ENCODE results near the gene GREB1L. TPM values are rescaled to one million over a fixed set of nuclear protein-coding genes. Genes with fewer than 3 reads are reported as not detected.
A peak's percentile ranks its signal among the peaks of the same experiment; 100 is the strongest.

The GREB1L gene
- total and polyA plus RNA-seq, 9 of the 15 experiments (the other 6 are each of a cell fraction or from before 2014, with no cell fraction given) = 0.03 TPM; not detected in 8

DNA sequence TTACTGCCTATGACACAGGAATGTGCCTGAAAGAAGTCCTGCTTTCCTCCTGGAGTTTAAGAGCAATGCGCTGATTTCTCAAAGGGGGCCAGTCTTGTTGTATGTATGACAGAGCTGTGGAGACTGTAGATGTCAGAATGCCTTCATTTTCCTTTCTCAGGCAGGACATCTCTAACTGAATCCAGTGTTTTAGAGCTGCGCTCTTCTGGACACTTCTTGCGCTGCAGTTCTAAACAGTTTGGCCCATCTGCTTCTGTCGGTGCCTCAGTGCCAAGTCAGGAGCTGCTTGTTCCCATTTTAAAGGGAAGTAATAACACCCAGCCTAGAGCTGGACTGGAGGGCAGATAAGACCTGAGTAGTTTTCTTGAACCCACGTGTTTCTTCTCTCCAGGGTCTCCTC, 267.0 kb downstream of the GREB1L start:
- ATAC-seq = peak; percentile 70
- Histone ChIP-seq H3K27ac (ENCODE audit: extremely low read depth, low read depth, low read length) (no peak overlapping the region), H3K36me3 (ENCODE audit: control insufficient read depth, insufficient read depth, low read length) (no peaks in the 10 kb centered on the region), H3K27me3 (ENCODE audit: control insufficient read depth in 2 of 2, insufficient read depth in 2 of 2, low read length in 2 of 2) (peaks cover 3 to 9% of the 10 kb centered on the region in 2 experiments; a peak in 3 of 5 replicates), H2AFZ (ENCODE audit: low read depth, low read length) (no peak overlapping the region), H3K9me3 (replicated peaks; ENCODE audit: control insufficient read depth, insufficient read depth, low read depth, low read length) (no peaks in the 10 kb centered on the region), H3K9ac (ENCODE audit: insufficient read depth in 1 of 2, low read depth in 2 of 2, low read length in 2 of 2) (no peak overlapping the region), H4K20me1 (replicated peaks; ENCODE audit: control insufficient read depth, insufficient read depth, low read length) (no peaks in the 10 kb centered on the region), H3K79me2 (ENCODE audit: control insufficient read depth, insufficient read depth, low read length) (no peaks in the 10 kb centered on the region), H3K4me3 (no peak overlapping the region), H3K9me1 (ENCODE audit: control insufficient read depth, insufficient read depth, low read length) (no peaks in the 10 kb centered on the region), H3K4me2 (ENCODE audit: insufficient read depth, low read length) (no peak overlapping the region), H3K4me1 (replicated peaks in 1 of 2; ENCODE audit: control insufficient read depth in 2 of 2, insufficient read depth in 2 of 2, low read length in 2 of 2) (no peaks in the 10 kb centered on the region)
- 35% methylated on average over 5 of the region's 5 CpGs for WGBS (ENCODE audit: insufficient coverage, low coverage, missing lambda C conversion rate)
- no peak for DNase-seq (ENCODE audit: extremely low read depth in 1 of 4, low spot score in 3 of 4)
- intact Hi-C loops (cut with micrococcal nuclease) = no loop called here
- TF ChIP-seq NONO (IDR thresholded peaks at IDR 0.05; ENCODE audit: low read depth in 2 of 2, low read length in 1 of 2) (no peak), RFX7 (CRISPR knock-in tag; IDR thresholded peaks at IDR 0.05) (no peak), RAD21 (CRISPR knock-in tag; conservative IDR thresholded peaks at IDR 0.05 in 1 of 2, IDR thresholded peaks at IDR 0.05 in 1 of 2) (peak in 1 of 2 experiments; percentile 30; a peak in 1 of 4 replicates), NFIX (CRISPR knock-in tag; IDR thresholded peaks at IDR 0.05; ENCODE audit: low read depth) (no peak)
- TF ChIP-seq, protein P1, sequence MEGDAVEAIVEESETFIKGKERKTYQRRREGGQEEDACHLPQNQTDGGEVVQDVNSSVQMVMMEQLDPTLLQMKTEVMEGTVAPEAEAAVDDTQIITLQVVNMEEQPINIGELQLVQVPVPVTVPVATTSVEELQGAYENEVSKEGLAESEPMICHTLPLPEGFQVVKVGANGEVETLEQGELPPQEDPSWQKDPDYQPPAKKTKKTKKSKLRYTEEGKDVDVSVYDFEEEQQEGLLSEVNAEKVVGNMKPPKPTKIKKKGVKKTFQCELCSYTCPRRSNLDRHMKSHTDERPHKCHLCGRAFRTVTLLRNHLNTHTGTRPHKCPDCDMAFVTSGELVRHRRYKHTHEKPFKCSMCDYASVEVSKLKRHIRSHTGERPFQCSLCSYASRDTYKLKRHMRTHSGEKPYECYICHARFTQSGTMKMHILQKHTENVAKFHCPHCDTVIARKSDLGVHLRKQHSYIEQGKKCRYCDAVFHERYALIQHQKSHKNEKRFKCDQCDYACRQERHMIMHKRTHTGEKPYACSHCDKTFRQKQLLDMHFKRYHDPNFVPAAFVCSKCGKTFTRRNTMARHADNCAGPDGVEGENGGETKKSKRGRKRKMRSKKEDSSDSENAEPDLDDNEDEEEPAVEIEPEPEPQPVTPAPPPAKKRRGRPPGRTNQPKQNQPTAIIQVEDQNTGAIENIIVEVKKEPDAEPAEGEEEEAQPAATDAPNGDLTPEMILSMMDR (IDR thresholded peaks at IDR 0.05 in 2 of 3, conservative IDR thresholded peaks at IDR 0.05 in 1 of 3; ENCODE audit: insufficient read depth in 2 of 3, low read depth in 1 of 3, low read length in 3 of 3) = peak in 1 of 3 experiments; percentile 8; a peak in 1 of 6 replicates
- FAIRE-seq = no peak
- no TSS peak for BruUV-seq (replicated peaks)
- ChIA-PET POLR2A (interaction anchor here (0.6 to 1.2 kb wide), 4 partner anchors 9 to 113 kb away, joined by 3 to 4 read pairs (median 3); no protein-coding TSS in a partner anchor), CTCF (ENCODE audit: low intra/inter-chr PET ratio) (interaction anchor here (0.9 kb wide), 1 partner anchor 314 kb away, joined by 3 read pairs; no protein-coding TSS in a partner anchor)
- in situ Hi-C loops (cut with MboI) = no loop called here
